ENCODE data around the gene MAPRE3.
A peak's percentile ranks its signal among the peaks of the same experiment; 100 is the strongest.

MAPRE3 gene

GRCh38 chr2:26982102-26982742, 11.8 kb downstream of the MAPRE3 start:
- peak in 26 of 51 donors; percentile 7 to 60 (median 32) for DNase-seq

GRCh38 chr2:26983746-26984145, 13.3 kb downstream of the MAPRE3 start:
- DNase-seq = no peak

GRCh38 chr2:26985807-26986206, 15.4 kb downstream of the MAPRE3 start:
- DNase-seq = no peak

- DNase-seq = no peak
Observed at GRCh38 chr2:26986576-26986975, 16.1 kb downstream of the MAPRE3 start.

- DNase-seq = peak in 1 of 51 donors; percentile 38
Observed at GRCh38 chr2:26988058-26988860, 17.8 kb downstream of the MAPRE3 start.

- no peak for DNase-seq
Observed at GRCh38 chr2:26989156-26989555, 18.7 kb downstream of the MAPRE3 start.

- DNase-seq = no peak
Observed at GRCh38 chr2:26991717-26992116, 21.3 kb downstream of the MAPRE3 start.

GRCh38 chr2:26993768-26994167, 23.3 kb downstream of the MAPRE3 start:
- DNase-seq = no peak

GRCh38 chr2:26994983-26995382, 24.5 kb downstream of the MAPRE3 start:
- no peak for DNase-seq

- no peak for DNase-seq
Observed at GRCh38 chr2:26997394-26997793, 27.0 kb downstream of the MAPRE3 start.

- no peak for DNase-seq
Observed at GRCh38 chr2:26998323-26998722, 27.9 kb downstream of the MAPRE3 start.

- DNase-seq = no peak
Observed at GRCh38 chr2:27000228-27000627, 29.8 kb downstream of the MAPRE3 start.

GRCh38 chr2:27000995-27001394, 30.6 kb downstream of the MAPRE3 start:
- no peak for DNase-seq

- DNase-seq = peak in 3 of 51 donors; percentile 10 to 16 (median 13)
Observed at GRCh38 chr2:27001950-27002349, 31.5 kb downstream of the MAPRE3 start.

- no peak for DNase-seq
Observed at GRCh38 chr2:27003007-27003406, 32.6 kb downstream of the MAPRE3 start.

GRCh38 chr2:27003857-27004256, 33.4 kb downstream of the MAPRE3 start:
- no peak for DNase-seq

- DNase-seq = no peak
Observed at GRCh38 chr2:27006602-27007415, 36.4 kb downstream of the MAPRE3 start.

- DNase-seq = no peak
Observed at GRCh38 chr2:27007416-27008374, 37.3 kb downstream of the MAPRE3 start.

- no peak for DNase-seq
Observed at GRCh38 chr2:27008678-27009077, 38.2 kb downstream of the MAPRE3 start.

GRCh38 chr2:27009083-27009482, 38.6 kb downstream of the MAPRE3 start:
- no peak for DNase-seq

- no peak for DNase-seq
Observed at GRCh38 chr2:27009716-27010115, 39.3 kb downstream of the MAPRE3 start.

All from hypothalamus (tissue), 51 donors.